Right lung (tissue), 10 donors: ENCODE data around the gene RHOT1. TPM values are rescaled to one million over a fixed set of nuclear protein-coding genes. Genes with fewer than 3 reads are reported as not detected.
"Not testable (repeated sequence)": the region's sequence is repeated elsewhere in the genome, so short reads cannot be mapped to it uniquely, and the experiment has no call there.

Experiments
- DNase-seq, 2 donors: peaks; one replicate each; pipeline ENCODE4 v3.0.0-alpha.2; 2013
- long read RNA-seq, 8 donors: transcript quantifications; one replicate each; lab custom pipeline, GENCODE V29; 2026
- polyA plus RNA-seq, 5 donors: library from polyadenylated mRNA; unstranded; fragments of 120-200 nt; gene quantifications; one replicate each; pipeline versions ENCODE4 v1.2.1 to v1.2.3, GENCODE V29; 2013; ENCODE audit warnings: inconsistent platforms in 1 of 5, low replicate concordance in 1 of 5; ENCODE audit not compliant: insufficient read length in 5 of 5, insufficient read depth in 1 of 5

Gene RHOT1
- 10 to 100 TPM; 49.2 to 71.1 (median 66.0) TPM for polyA plus RNA-seq
- long read RNA-seq, donor 1, transcript RHOT1-201 (19 exons, 3,133 nt) = major isoform, 6 of 21 reads
- long read RNA-seq, donor 1, partial matches to known transcripts = 9 of 21 reads
- long read RNA-seq, donor 1, other reads (novel, unspliced or antisense) = 0 of 21 reads
- long read RNA-seq, donor 2, partial matches to known transcripts = 0 of 9 reads
- long read RNA-seq, donor 2, other reads (novel, unspliced or antisense) = 0 of 9 reads
- long read RNA-seq, donor 3, partial matches to known transcripts = 8 of 13 reads
- long read RNA-seq, donor 3, other reads (novel, unspliced or antisense) = 0 of 13 reads
- long read RNA-seq, donor 4, partial matches to known transcripts = 0 of 6 reads
- long read RNA-seq, donor 4, other reads (novel, unspliced or antisense) = 0 of 6 reads
- long read RNA-seq, donor 5, partial matches to known transcripts = 6 of 13 reads
- long read RNA-seq, donor 5, other reads (novel, unspliced or antisense) = 0 of 13 reads
- long read RNA-seq, donor 6, transcript RHOT1-201 (19 exons, 3,133 nt) = major isoform, 6 of 10 reads
- long read RNA-seq, donor 6, partial matches to known transcripts = 0 of 10 reads
- long read RNA-seq, donor 6, other reads (novel, unspliced or antisense) = 0 of 10 reads
- long read RNA-seq, donor 7, partial matches to known transcripts = 5 of 20 reads
- long read RNA-seq, donor 7, other reads (novel, unspliced or antisense) = 0 of 20 reads
- long read RNA-seq, donor 8, partial matches to known transcripts = 0 of 6 reads
- long read RNA-seq, donor 8, other reads (novel, unspliced or antisense) = 0 of 6 reads

DNA sequence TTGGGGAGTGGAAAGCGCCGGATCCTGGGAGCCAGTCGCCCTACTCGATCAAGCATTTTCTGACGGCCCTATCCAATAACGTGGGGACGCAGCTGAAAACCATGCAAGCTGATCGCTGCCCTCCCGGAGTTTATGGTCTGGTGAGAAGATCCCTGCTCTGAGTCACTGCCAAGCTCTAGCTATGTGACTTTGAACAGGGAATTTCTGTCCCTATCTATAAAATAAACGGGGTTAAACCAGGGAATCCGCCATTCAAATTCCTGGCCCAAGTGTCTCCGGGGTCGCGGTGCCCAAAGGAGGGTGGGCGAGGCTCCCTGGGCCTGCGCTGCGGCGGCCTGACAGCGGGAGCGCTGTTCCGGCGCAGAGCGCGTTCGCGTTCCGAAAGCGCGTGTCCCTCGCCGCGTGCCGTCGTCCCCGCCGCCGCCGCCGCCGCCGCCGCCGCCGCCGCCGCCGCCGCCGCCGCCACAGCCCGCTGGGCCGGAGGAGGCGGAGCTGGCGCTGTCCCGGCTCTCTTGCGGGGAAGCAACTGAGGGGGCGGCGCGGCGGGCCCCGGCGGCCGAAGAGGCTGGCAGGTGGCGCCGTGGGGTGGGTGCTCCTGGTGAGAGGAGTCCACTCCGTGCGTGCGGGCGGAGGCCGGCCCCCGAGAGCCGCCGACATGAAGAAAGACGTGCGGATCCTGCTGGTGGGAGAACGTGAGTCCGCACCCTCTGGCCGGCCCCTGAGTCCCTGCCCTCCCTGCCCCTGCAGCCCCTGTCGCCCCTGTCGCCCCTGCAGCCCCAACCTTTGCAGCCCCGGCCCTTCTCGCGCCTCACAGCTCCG is at the start of gene RHOT1:
TSS of gene RHOT1 (plus strand) at position 465 of the 819 bp plus-strand sequence. CDS start at position 656, 191 bp downstream.
- peak; percentile 81 to 83 for DNase-seq

DNA sequence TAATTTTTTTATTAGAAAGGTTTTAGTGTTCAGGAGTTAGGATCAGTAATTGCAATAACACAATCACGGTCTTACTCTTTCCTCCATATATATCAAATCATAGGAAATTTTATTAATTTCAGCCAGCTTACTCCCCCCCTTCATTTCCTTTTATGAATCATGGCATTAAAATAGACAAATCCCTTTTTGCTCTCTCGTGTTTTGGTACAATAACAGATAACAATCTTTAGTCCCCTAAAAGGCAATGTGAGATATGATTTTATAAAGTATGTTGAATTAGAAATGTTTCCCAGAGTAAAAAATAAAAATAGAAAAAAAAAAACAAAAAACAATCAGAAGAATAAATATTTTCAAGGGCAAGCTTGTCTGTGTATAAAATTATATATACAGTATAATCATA is 42.6 kb upstream of the RHOT1 start:
- DNase-seq = no peak

DNA sequence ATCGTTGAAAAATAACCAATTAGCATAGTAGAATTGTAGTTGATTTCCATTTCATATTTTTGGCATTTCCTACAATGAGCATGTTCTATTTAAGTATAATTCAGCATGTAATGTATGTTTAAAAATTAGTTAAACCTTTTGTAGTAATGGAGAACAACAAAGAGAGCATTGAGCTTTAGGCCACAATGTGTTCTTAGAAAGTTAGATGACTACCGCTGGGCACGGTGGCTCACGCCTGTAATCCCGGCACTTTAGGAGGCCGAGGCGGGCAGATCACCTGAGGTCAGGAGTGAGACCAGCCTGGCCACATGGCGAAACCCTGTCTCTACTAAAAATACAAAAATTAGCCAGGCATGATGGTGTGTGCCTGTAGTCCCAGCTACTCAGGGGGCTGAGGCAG is 42.0 kb upstream of the RHOT1 start:
- DNase-seq = not testable (repeated sequence)

DNA sequence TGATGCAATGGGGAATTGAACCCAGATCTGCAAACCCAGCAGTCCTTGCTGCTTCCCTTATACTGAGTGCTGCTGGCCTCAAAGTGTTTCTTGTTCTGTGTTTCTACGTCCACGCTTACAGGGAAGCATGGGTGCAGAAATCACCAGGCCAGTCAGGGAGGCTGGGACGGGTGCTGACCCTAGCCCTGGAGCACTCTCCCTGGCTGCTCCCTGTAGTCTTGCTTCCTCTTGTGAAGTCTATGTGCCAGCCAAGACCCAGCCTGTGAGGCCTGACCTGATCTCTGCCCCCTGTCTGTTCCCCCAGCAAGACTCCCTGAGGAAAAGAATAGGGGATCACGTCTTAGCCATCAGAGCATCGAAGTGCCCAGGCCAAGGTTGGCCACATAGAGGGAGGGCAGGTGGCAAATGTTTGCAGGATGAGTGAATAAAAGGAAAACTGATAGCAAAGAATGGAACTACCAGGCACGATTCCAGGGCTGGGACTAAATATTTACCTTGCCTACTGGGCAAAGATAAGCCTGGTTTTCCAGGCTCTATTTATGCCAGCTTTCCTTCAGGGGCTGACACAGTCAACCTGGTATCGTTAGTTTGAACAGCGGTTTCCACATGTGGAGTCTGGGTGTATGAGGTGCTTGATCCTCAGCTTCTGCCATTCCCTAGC is 41.2 kb upstream of the RHOT1 start:
- no peak for DNase-seq

DNA sequence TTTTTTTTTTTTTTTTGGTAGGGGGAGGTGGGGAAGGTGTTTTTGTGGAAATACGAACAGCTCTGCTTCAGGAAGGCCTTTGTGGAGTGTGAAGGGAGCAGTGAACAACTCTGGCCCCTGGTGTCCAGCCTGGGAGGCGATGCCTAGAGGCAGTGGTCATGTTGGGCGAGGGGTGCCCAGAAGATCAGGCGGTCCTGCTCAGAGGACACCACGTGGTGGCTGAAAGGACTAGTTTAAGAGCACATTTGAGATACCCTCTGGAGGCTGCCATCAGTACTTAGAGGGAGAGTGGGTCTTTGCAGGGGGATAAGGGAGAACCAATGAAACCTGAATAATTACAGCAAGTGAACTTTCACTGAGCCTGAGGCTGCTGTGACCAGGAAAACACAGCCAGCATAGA is 40.1 kb upstream of the RHOT1 start:
- no peak for DNase-seq

DNA sequence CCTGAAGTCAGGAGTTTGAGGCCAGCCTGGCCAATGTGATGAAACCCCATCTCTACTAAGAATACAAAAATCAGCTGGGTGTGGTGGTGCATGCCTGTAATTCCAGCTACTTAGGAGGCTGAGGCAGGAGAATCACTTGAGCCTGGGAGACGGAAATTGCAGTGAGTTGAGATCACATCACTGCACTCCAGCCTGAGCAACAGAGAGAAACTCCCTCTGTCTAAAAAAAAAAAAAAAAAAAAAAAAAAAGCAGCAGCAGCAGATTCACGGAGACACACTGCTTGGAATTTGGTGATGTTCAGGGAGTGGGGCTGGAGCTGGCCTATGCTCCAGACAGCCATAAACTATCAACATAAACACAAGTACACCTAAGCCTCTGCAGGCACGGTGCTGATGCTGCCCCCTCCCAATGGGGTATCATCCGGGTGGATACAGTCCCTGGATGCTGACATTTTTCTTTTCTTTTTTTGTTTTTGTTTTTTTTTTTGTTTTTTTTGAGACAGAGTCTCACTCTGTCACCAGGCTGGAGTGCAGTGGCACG is 39.6 kb upstream of the RHOT1 start:
- DNase-seq = no peak

DNA sequence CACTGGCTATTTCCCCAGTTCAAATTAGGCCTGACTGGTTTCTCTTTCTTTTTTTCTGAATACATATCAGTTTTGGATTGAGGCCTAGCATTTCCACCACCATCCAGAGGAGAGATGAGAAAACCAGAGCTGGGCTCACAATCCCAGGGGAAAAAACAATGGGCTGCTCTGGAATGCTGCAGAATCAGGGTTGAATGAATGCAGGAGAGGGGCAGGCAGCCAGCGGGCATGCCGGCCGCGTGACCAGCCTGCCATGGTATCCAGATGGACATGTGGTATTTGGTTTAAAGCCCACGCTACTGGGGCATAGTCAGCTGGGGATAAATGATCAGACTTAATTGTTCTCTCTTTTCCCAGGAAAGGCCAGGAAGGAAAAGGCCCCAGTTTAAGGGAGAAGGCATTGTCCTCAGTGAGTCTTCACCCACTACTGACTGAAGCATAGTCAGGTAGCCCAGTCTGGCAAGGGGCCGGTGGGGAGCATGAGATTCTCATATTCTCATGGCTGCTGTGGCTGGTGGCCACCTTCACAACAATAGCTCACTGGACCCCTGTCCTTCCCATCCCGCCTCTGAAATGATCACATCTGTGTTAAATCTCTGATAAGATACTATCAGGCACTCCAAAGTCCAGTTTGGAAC is 38.7 kb upstream of the RHOT1 start:
- no peak for DNase-seq

DNA sequence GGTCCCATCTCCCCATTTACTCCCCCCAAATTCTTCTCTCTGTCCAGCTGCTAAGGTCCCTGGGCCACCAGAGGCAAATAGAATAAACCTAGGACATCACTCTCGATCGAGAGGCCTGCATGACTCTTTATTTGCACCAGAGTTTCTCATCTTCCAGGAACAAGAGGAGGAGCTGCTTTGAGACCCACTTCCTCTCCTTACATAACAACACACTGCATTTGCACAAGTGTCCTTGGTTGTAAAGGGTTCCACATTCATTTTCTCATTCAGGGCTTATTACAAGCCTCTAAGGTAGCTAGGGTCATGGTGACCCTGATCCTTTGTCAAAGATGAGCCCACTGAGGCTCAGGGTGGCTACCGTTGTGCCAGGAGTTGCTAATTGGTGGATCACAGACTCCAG is 38.1 kb upstream of the RHOT1 start:
- no peak for DNase-seq

DNA sequence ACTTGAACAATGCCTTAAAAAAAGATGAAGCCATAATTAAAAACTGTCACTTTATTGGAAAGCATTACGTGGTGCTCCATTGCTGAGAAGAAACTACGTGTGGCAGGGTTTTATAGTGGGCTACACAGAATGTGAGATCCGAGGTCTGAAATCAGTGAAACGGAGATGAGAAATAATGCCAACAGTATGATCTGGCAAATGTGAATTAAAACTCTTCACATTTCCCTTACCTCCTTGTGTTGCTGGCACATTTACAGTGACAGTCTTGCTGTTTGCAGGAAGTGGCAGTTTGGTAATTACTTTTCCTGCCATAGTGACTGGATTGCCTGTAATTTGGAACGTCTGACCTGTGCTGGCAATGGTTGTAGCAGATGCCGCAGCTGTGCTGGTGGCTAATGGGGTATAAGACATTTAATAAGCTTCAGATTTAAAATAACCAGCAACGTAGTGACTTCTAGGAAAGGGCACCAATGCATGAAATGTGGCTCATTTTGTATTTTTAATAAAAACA is 35.8 kb upstream of the RHOT1 start:
- DNase-seq = not testable (repeated sequence)

DNA sequence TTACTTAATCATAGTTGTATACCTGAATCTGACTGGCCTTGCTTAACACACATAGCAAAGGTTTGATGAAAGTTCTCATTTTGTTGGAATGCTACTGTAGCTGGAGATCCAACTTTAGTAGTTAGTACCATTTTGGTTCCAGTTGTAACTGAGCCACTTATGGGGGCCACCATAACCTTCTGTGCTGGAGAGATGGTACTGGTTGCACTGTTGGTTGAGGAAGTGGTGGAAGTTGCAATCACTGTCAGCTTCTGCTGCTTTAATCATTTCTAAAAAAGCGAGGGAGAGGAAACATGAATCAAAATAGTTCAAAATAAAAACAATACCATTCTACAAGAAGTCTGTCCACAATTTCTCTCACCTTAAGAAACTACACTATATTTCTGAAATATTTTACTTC is 35.1 kb upstream of the RHOT1 start:
- not testable (repeated sequence) for DNase-seq

DNA sequence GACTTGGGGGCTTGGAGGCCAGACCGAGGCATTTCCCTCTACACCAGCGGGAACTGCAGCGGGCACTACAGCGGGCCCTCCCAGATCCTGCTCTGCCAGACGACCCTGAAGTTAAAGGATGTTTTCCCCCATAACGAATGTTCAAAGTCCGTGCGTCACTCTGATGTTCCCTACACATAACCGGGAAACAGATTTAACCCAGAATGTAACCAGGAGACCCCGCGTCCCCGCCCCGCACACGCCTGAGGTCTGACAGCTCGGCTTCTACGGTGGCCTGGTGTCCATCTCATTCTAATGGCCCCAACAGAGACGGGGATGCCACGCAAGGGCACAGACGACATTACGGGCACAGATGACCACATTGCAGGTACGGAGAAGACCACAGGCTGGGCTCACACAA is 31.7 kb upstream of the RHOT1 start:
- no peak for DNase-seq

DNA sequence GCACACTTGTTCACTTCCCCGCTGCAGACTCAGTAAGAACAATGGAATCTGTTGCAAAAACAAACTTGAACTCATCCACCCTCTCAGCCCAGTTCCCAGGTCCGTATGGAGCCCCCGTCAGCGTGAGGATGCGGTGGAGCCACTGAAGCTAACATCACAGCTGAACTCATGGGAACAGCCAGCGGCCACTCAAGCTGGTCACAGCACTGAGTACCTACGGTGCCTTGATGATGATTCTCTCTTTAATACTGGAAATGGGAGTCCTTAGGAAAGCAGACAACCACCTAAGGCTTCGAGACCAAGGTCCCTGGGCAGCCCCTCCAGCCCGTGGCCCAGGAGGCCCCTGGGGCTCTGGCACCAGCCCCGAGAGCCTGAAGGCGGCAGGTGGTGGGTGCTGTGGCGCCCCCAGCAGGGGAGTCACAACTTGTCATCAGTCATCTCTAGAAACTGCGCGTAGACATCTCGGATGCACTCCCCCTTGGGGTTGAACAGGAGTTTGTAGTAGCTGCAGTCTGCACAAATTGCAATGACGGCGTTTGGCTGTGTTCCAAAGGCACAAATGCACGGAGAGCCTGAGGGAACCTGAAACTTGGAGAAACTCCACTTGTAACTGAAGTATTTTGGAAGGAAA is 31.0 kb upstream of the RHOT1 start:
- peak; percentile 49 to 62 for DNase-seq

DNA sequence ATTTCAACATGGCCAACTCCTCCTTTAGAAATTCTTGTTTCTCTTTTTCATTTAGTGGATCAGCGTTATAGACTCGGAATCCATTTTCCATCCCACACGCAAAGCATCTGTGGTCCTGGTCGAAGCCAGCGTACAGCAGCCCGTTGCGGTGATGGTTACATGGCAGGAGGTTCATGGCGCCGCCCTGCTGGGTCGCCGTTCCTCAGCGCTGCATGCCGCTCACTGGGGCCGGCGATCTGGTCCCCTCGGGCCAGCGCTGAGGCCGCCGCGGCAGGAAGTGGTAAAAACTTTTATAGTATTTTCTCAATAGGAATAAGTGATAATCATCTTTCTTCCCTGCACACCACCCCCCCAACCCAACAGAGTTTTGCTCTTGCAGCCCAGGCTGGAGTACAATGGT is 29.9 kb upstream of the RHOT1 start:
- no peak for DNase-seq

DNA sequence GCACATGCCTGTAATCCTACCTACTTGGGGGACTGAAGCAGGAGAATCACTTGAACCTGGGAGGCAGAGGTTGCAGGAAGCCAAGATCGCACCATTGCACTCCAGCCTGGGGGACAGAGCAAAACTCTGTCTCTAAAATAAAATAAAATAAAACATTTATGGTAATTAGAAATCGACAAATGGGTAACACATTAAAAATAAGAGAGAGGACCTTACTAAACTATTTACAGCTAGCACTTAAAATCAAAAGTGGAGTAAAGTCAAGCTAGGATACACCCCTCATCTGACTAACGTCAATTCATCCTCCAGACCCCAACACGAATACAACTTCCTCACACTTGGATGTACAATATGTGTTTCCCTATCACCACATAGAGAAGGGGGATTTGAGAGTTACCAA is 27.8 kb upstream of the RHOT1 start:
- no peak for DNase-seq

DNA sequence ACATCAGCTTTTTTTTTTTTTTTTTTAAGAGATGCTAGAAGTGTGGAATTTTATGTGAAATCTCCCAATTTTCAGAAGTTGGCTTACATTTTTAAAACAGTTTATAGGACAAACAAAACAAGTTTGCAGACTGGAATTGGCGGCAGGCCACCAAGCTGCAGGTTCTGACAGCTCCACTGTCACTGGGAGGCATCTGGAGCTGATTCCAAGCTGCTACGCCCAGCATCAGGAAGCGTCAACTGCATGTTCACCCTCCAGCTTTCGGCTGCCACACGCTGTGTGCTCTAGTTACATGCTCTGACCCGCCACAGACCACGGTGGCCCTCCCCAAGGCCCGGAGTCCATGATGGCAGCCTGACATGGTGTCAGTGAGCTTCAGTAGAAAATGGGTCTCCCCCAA is 26.8 kb upstream of the RHOT1 start:
- not testable (repeated sequence) for DNase-seq

DNA sequence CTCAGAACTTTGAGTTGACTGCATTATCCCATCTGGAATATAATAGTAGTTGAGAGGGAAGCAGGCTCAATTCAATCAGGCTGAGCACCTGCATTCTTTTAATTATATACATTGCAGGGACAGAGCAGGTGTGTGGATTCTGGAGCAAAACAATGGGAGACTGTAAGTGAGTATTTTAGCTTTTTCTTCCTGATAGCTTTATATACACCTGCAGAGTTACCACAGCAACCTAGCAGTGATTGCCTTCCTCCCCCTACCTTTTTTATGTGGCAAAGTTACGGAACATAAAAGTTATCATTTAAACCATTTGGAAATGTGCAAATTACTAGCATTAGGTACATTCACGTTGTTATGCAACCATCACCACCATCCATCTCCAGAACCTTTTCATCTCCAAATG is 25.4 kb upstream of the RHOT1 start:
- DNase-seq = no peak

DNA sequence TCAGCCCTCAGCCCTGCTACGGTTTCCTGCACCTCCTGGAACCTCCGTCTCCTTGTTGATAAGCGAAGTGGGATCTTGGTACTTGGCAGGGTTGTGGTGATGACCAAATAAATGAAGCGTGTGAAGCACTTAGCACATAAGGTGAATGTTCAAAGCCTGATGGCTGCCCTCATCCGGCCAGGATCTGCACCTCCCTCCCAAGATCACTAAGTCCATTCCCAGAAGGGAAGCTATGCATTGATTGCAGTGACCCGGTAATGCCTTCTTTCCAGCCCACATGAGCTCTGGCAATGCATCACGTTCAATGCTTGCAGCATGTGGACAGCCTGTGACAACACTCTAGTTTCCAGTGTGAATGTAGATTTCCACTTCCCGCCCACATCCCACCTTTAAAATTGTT is 24.9 kb upstream of the RHOT1 start:
- no peak for DNase-seq

DNA sequence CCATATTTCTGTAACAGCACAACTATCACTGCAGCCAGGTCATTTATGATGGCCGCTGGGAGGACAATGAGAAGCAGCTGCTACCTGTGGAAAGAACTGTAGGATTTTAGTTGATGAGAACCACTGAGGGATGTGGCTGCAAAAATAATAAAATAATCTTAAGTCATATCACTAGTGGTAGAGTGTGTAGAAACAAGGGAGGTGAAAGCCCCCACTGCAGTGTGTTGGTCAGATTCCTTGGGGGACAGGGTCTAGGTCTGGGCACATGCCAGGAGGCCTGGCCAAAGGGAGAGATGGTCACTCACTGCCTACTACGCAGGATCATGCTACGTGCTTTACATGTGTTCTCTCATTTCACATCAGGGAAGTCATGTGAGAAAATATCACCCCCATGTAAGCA is 24.2 kb upstream of the RHOT1 start:
- DNase-seq = not testable (repeated sequence)

DNA sequence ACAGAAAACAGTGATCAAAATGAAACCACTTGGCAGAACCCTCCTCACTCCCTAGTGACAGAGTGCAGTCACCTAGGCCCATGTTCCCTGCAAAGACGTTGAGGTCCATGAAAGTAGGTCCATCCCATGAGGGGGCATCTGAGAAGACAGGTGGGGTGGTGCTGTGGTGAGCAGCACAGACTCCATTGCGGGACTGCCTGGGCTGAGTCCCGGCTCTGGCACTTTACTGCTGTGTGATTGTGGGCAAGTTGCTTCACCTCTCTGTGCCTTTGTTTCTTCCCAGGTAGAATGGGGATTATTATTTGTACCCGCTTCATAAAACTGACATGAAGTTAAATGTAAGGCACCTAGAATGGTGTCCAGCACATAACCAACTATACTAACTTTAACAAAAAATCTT is 23.5 kb upstream of the RHOT1 start:
- DNase-seq = no peak

DNA sequence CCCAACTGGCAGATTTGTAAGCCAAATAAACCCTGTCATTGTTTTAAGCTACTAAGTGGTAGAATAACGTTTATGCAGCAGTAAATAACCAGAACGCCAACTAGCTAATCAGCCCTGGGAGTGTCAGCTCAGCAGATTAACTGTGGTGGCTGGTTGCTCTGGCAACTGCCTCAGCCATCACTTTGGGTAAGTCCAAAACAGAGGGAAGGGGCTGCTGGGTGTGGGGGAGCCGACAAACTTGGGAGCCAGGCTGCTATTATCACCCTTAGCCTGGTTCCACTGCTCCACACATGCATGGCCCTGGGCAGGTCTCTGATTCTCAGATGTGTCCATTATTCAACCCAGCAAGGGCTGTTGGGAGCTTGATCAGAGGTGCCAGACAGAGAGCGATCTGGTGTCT is 22.2 kb upstream of the RHOT1 start:
- no peak for DNase-seq
